Choroid plexus epithelial cell (primary cell): ENCODE measurements around the gene FADS2.
A peak's percentile ranks its signal among the peaks of the same experiment; 100 is the strongest.

Experiments
- DNase-seq: peaks from one replicate; pipeline ENCODE4 v3.0.0-alpha.2; 2010; ENCODE audit warnings: low read depth
- H3K4me3 ChIP-seq: 2 replicates; pipeline ENCODE4 v1.5.1; 2011; ENCODE audit warnings: low read depth, mild to moderate bottlenecking, control low read depth, low read length, moderate library complexity
- TF ChIP-seq, protein P1 (sequence below): conservative IDR thresholded peaks from 2 replicates; pipeline ENCODE4 v1.5.1; 2011; ENCODE audit warnings: low read depth, mild to moderate bottlenecking, control low read depth, inconsistent platforms, low read length, moderate library complexity

Gene FADS2

DNA sequence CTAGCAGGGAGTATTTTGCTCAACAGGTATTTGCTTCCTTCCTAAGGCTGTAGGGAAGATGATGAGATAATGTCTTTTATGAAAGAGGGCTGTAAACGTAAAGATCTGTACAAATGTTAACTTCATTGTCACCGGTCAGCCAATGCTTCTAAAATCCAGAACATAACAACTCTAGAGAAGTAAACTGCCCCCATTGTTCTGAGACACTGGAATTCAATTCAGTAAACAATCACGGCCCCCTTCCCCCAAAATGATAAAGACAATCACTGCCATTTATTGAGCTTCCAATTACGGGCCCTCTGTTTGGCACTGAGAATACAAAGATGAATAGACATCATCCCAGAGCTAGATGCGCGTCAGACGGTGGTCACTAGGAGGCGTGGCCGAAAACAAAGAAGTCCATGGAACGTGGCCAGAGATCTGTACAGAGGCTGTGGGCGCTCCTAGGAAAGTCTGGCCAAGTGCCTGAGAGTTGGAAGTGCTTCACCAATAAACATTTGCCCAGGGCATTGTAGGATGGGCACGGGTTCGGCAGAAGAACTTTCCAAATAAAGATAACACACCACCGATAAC, 36.3 kb upstream of the FADS2 start:
- peak overlapping the region; percentile 80 for H3K4me3 ChIP-seq
- TF ChIP-seq, protein P1, sequence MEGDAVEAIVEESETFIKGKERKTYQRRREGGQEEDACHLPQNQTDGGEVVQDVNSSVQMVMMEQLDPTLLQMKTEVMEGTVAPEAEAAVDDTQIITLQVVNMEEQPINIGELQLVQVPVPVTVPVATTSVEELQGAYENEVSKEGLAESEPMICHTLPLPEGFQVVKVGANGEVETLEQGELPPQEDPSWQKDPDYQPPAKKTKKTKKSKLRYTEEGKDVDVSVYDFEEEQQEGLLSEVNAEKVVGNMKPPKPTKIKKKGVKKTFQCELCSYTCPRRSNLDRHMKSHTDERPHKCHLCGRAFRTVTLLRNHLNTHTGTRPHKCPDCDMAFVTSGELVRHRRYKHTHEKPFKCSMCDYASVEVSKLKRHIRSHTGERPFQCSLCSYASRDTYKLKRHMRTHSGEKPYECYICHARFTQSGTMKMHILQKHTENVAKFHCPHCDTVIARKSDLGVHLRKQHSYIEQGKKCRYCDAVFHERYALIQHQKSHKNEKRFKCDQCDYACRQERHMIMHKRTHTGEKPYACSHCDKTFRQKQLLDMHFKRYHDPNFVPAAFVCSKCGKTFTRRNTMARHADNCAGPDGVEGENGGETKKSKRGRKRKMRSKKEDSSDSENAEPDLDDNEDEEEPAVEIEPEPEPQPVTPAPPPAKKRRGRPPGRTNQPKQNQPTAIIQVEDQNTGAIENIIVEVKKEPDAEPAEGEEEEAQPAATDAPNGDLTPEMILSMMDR, result no peak
- peak; percentile 96 for DNase-seq

DNA sequence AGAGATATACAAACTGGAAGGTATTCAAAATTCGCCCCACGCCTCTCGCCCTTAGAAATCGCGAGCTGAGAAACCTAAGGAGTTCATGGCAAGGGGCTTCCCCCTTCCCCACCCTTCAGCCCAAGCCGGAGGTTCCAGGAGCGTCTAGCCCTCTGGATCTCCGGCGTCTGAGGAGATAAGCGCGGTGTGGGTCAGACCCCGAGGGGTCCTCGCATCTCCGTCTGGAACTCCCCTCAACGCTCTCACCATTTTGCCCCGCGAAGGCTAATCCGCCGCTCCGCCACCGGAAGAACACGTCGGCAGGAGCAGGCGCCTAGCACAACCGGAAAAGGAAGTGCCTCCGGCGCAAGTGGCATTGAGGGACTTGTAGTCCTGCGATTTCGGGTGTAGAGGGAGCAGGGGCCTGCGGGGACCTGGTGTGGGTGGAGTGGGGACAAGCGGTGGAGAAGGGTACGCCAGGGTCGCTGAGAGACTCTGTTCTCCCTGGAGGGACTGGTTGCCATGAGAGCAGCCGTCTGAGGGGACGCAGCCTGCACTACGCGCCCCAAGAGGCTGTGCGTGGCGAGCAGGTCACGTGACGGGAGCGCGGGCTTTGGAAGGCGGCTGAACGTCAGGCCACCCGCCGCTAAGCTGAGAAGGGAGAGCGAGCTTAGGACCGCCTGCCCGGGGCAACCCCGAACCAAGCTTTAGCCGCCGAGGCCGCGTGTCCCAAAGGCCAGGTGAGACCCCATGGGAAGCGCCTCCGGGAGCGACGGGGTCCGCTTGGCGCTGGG, 35.6 kb upstream of the FADS2 start, which contains the start of the genes FEN1 and TMEM258:
Gene FEN1, plus strand, starts transcription at position 602 of the 773 bp plus-strand sequence. CDS start 2,451 bp downstream, outside the sequence.
Gene TMEM258, minus strand, starts transcription at position 290 of the 773 bp plus-strand sequence. Its CDS starts 41 bp downstream, at position 249.
- TF ChIP-seq, protein P1, result no peak
- H3K4me3 ChIP-seq, result peak within 1 kb of the TSS; percentile 80
- DNase-seq, result peak; percentile 96

DNA sequence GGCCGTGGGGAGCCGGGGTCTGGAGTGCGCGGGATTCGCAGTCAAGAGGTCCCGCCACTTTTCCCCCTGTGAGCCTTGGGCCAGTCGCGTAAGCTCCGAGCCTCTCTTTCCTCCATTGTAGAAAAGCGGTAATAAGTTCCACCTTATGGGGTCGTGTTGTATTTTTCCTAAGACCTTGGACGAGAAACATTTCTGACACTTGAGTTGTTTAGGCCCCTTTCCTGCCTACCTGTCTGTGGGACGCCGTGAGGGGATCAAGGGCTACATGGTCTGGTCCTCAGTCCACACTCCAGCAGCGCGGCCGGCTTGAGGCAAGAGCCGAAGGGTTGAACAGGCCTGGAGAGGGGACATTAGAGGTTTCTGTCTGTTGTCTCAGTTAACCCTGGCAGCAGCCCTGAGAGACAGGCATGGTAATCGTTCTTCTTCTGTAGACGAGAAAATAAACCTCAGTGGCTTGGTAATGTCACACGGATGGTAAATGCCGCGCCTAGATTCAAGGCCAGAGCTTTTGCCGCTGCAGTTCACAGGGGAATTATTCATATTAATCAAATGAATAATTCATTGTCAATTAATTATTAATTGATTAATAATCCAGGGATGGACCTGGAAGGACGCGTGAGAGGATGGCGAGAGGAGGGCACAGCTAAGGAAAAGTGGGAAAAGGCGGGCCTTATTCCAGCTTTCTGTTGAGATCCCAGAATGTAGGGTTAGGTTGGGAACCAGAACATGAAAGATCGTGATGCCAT, 34.8 kb upstream of the FADS2 start:
- DNase-seq, result no peak
- TF ChIP-seq, protein P1, result no peak
- peak overlapping the region; percentile 80 for H3K4me3 ChIP-seq

DNA sequence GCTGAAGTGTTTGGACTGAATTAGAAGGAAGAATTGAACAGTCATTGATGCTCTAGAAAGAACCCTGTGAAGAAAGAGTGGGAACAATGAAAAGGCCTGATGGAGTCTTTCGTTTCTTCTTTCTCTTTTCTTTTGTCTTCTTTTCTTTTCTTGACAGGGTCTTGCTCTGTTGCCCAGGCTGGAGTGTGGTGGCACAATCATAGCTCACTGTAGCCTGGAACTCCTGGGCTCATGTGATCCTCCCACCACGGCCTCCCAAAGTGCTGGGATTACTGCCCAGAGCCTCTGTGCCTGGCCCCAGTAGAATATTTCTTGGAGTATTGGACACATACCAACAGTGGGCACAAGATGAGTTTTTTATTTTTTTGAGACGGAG, 34.3 kb upstream of the FADS2 start:
- peak overlapping the region; percentile 80 for H3K4me3 ChIP-seq
- DNase-seq, result no peak
- TF ChIP-seq, protein P1, result no peak

DNA sequence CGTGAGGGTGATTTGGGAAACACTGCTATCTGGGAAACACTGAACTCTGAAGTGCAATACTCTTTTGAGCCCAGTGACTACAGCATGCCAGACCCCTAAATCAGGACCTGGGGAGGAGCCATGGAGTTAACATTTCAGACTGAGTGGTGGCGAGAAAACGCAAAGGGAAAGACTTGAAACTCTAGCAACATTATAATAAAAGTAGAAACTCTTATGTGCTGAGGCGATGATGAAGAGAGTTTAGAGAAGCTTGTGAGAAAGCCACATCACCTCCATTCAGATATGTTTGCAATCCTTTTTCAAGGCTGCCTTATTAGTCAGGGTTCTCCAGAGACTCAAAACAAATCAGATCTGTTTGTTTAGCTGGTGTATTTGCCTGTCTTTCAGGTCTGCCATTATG, 33.5 kb upstream of the FADS2 start:
- no peak overlapping the region for H3K4me3 ChIP-seq
- DNase-seq, result no peak
- TF ChIP-seq, protein P1, result no peak

DNA sequence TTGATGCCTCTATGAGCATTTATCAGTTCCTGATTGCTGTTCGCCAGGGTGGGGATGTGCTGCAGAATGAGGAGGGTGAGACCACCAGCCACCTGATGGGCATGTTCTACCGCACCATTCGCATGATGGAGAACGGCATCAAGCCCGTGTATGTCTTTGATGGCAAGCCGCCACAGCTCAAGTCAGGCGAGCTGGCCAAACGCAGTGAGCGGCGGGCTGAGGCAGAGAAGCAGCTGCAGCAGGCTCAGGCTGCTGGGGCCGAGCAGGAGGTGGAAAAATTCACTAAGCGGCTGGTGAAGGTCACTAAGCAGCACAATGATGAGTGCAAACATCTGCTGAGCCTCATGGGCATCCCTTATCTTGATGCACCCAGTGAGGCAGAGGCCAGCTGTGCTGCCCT, 32.6 kb upstream of the FADS2 start:
- DNase-seq, result no peak
- TF ChIP-seq, protein P1, result no peak
- no peak overlapping the region for H3K4me3 ChIP-seq
